HCT116 (cell line): ENCODE results near the gene JAK1.

Experiments
- EZH2 ChIP-seq: fragments of 200-600 bp; sonication (generic); IDR thresholded peaks from 2 replicates; pipeline ENCODE4 v1.6.1; 2017; ENCODE audit warnings: antibody characterized with exemption, mixed run types
- RAD21 ChIP-seq: IDR thresholded peaks from 2 replicates; pipeline ENCODE4 v1.6.1; 2012; ENCODE audit warnings: low read depth, mild to moderate bottlenecking
- ZFX ChIP-seq: fragments of 450-650 bp; IDR thresholded peaks from 2 replicates; pipeline ENCODE4 v1.6.1; 2017
- TF ChIP-seq, protein P1 (sequence below), 3 experiments: fragments of 200-600 bp in 1 of 3; sonication (generic) in 1 of 3; IDR thresholded peaks in 2 of 3; conservative IDR thresholded peaks in 1 of 3; 2 replicates each; pipeline ENCODE4 v1.5.1; 2012 to 2017; ENCODE audit warnings: low read depth in 2 of 3, low read length in 2 of 3, antibody characterized with exemption in 1 of 3, borderline replicate concordance in 1 of 3, control low read depth in 1 of 3, mild to moderate bottlenecking in 1 of 3, mixed read lengths in 1 of 3, mixed run types in 1 of 3, moderate library complexity in 1 of 3; ENCODE audit not compliant: insufficient read depth in 1 of 3

DNA sequence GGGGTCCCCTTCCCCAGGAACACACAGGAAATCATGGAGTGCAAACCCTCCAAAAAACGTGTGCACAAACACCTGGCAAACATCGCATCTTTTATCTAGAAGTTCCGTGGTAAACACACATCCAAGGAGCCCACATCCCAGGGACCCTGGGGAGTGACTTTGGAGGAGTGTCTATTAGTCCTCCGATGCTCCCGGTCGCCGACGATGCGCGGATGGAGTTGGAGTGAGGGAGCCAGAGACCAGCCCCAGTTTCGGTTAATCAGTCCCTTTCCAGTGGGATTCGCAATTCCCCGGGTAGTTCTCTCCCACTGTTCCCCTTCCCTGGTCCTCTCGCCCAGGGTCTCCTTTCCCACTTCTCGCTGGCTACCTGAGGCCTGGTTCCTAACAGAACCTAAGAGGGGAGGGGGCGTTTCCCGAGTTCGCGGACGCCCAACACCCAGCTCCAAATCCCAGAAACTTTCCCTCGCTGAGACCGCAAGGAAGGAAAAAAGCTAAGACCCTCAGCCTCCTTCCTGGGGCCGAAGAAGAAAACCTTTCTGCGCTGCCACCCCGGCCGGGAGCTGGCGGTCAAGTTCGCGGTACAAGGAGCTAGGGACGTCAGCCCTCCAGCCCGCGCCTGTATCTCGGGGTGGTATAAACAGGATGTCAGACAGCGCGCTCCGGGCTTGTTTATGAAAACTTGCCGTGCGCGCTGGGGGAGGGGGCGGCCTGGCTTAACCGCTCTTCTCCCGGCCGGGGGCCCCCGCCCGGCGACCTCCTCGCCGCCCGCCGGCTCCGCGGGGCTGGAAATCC lies 787 bp downstream of the JAK1 start:
- TF ChIP-seq, protein P1, sequence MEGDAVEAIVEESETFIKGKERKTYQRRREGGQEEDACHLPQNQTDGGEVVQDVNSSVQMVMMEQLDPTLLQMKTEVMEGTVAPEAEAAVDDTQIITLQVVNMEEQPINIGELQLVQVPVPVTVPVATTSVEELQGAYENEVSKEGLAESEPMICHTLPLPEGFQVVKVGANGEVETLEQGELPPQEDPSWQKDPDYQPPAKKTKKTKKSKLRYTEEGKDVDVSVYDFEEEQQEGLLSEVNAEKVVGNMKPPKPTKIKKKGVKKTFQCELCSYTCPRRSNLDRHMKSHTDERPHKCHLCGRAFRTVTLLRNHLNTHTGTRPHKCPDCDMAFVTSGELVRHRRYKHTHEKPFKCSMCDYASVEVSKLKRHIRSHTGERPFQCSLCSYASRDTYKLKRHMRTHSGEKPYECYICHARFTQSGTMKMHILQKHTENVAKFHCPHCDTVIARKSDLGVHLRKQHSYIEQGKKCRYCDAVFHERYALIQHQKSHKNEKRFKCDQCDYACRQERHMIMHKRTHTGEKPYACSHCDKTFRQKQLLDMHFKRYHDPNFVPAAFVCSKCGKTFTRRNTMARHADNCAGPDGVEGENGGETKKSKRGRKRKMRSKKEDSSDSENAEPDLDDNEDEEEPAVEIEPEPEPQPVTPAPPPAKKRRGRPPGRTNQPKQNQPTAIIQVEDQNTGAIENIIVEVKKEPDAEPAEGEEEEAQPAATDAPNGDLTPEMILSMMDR (IDR thresholded peaks at IDR 0.05 in 2 of 3, conservative IDR thresholded peaks at IDR 0.05 in 1 of 3; ENCODE audit: borderline replicate concordance in 1 of 3, insufficient read depth in 1 of 3, low read depth in 2 of 3, low read length in 2 of 3): no peak
- no peak for TF ChIP-seq EZH2
- TF ChIP-seq ZFX: no peak
- TF ChIP-seq RAD21: no peak
